ENCODE measurements around the gene SLC39A3. TPM values are rescaled to one million over a fixed set of nuclear protein-coding genes. Genes with fewer than 3 reads are reported as not detected.
A peak's percentile ranks its signal among the peaks of the same experiment; 100 is the strongest.

The SLC39A3 gene
- total and polyA plus RNA-seq, 8 donors = 18.3 to 33.6 (median 22.8) TPM

GRCh38 chr19:2693492-2694160, 46.2 kb downstream of the SLC39A3 start:
- DNase-seq = no peak
- no peaks in the 10 kb centered on the region for H3K36me3 ChIP-seq
- peak overlapping the region in 1 of 2 donors; percentile 8 for H3K27ac ChIP-seq
- intact Hi-C loops (cut with DNase I) = no loop called here
- H3K4me3 ChIP-seq = no peak overlapping the region
- no peaks in the 10 kb centered on the region for H3K9me3 ChIP-seq
- TF ChIP-seq, protein P1, sequence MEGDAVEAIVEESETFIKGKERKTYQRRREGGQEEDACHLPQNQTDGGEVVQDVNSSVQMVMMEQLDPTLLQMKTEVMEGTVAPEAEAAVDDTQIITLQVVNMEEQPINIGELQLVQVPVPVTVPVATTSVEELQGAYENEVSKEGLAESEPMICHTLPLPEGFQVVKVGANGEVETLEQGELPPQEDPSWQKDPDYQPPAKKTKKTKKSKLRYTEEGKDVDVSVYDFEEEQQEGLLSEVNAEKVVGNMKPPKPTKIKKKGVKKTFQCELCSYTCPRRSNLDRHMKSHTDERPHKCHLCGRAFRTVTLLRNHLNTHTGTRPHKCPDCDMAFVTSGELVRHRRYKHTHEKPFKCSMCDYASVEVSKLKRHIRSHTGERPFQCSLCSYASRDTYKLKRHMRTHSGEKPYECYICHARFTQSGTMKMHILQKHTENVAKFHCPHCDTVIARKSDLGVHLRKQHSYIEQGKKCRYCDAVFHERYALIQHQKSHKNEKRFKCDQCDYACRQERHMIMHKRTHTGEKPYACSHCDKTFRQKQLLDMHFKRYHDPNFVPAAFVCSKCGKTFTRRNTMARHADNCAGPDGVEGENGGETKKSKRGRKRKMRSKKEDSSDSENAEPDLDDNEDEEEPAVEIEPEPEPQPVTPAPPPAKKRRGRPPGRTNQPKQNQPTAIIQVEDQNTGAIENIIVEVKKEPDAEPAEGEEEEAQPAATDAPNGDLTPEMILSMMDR (IDR thresholded peaks at IDR 0.05) = no peak
- ATAC-seq = no peak
- H3K4me1 ChIP-seq = peaks cover 0 to 29% of the 10 kb centered on the region in 2 donors
- H3K27me3 ChIP-seq = no peaks in the 10 kb centered on the region

DNA sequence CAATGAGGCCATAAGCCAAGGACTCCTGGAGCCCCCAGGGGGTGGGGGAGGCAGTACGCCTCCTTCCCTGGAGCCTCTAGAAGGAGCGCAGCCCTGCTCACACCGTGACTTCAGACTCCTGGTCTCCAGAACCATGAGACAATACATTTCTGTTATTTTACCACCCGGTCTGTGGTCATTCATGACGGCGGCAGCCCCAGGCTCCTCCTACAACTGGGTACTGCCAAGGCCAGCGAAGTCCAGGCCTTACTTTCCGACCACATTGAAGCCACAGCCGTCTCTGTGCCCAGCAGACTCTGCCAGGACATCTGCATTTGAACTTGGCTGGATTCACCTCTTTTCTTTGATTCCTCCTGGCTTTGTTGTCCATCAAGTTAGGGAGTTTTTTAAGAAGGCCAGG, 47.9 kb downstream of the SLC39A3 start:
- Histone ChIP-seq H3K9me3 (no peaks in the 10 kb centered on the region), H3K27ac (no peak overlapping the region), H3K4me1 (peaks cover 0 to 29% of the 10 kb centered on the region in 2 donors), H3K4me3 (no peak overlapping the region), H3K36me3 (no peaks in the 10 kb centered on the region), H3K27me3 (no peaks in the 10 kb centered on the region)
- ATAC-seq = no peak
- TF ChIP-seq, protein P1 (IDR thresholded peaks at IDR 0.05) = no peak
- intact Hi-C loops (cut with DNase I) = no loop called here
- DNase-seq = no peak

GRCh38 chr19:2690856-2691255, 49.0 kb downstream of the SLC39A3 start:
- intact Hi-C loops (cut with DNase I) = no loop called here
- H3K27me3 ChIP-seq = no peaks in the 10 kb centered on the region

GRCh38 chr19:2686360-2686759, 53.5 kb downstream of the SLC39A3 start:
- no peaks in the 10 kb centered on the region for H3K9me3 ChIP-seq
- intact Hi-C loops (cut with DNase I) = no loop called here
- H3K36me3 ChIP-seq = no peaks in the 10 kb centered on the region
- no peak overlapping the region for H3K27ac ChIP-seq
- ATAC-seq (no peak), DNase-seq (peak in 1 of 4 donors; percentile 64)
- H3K4me3 ChIP-seq = no peak overlapping the region
- H3K27me3 ChIP-seq = no peaks in the 10 kb centered on the region
- TF ChIP-seq, protein P1 (IDR thresholded peaks at IDR 0.05) = no peak
- no peaks in the 10 kb centered on the region for H3K4me1 ChIP-seq

More at GRCh38 chr19:2690856-2691255, 49.0 kb downstream of the SLC39A3 start:
- peaks cover 0 to 25% of the 10 kb centered on the region in 2 donors for H3K4me1 ChIP-seq
- H3K4me3 ChIP-seq = no peak overlapping the region
- no peak for ATAC-seq
- no peaks in the 10 kb centered on the region for H3K36me3 ChIP-seq
- H3K27ac ChIP-seq = no peak overlapping the region
- DNase-seq = no peak
- TF ChIP-seq, protein P1 (IDR thresholded peaks at IDR 0.05) = no peak
- no peaks in the 10 kb centered on the region for H3K9me3 ChIP-seq

DNA sequence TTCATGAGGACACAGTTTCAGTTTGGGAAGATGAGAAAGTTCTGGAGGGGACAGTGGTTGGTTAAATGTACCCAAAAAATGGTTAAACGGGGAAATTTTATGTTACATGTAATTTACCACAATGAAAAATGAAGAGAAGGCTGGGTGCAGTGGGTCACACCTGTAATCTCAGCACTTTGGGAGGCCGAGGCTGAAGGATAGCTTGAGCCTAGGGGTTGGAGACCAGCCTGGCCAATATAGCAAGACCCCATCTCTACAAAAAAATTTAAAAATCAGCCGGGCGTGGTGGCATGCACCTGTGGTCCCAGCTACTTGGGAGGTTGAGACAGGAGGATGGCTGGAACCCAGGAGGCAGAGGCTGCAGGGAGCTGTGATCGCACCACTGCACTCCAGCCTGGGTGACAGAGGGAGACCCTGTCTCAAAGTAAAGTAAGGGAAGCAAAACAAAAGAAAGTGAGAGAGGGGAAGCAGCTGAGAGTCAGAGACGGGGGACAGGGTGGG, 54.6 kb downstream of the SLC39A3 start:
- ATAC-seq (no peak), DNase-seq (no peak)
- H3K27me3 ChIP-seq = no peaks in the 10 kb centered on the region
- H3K36me3 ChIP-seq = no peaks in the 10 kb centered on the region
- intact Hi-C loops (cut with DNase I) = no loop called here
- H3K27ac ChIP-seq = peak overlapping the region in 1 of 2 donors; percentile 50
- TF ChIP-seq, protein P1 (IDR thresholded peaks at IDR 0.05) = no peak
- H3K9me3 ChIP-seq = no peaks in the 10 kb centered on the region
- H3K4me1 ChIP-seq = no peaks in the 10 kb centered on the region
- H3K4me3 ChIP-seq = no peak overlapping the region

All from left lung (tissue), 10 donors.